ENCODE data around the gene TMEM158. TPM values are rescaled to one million over a fixed set of nuclear protein-coding genes. Genes with fewer than 3 reads are reported as not detected.

TMEM158 gene
- total RNA-seq, 1 experiment from 2014 or later = 1.4 TPM

GRCh38 chr3:45252826-45253225 lies 26.7 kb upstream of the TMEM158 start:
- BruUV-seq (replicated peaks) = no TSS peak
- Mint-ChIP-seq H3K4me3 (ENCODE audit: unreplicated experiment) (no peak overlapping the region), H3K9me3 (ENCODE audit: unreplicated experiment) (no peaks in the 10 kb centered on the region), H3K27ac (ENCODE audit: low read depth, unreplicated experiment) (no peak overlapping the region), H3K4me1 (ENCODE audit: insufficient read depth, unreplicated experiment) (no peaks in the 10 kb centered on the region), H3K36me3 (ENCODE audit: insufficient read depth, unreplicated experiment) (no peaks in the 10 kb centered on the region), H3K27me3 (ENCODE audit: insufficient read depth, unreplicated experiment) (no peaks in the 10 kb centered on the region)
- no peak for DNase-seq (ENCODE audit: unreplicated experiment)
- POLR2A ChIA-PET = no interaction called here
- no peak for TF ChIP-seq CTCF (IDR thresholded peaks at IDR 0.05; ENCODE audit: unreplicated experiment)
- CTCF ChIA-PET = interaction anchor here (0.6 kb wide), 1 partner anchor 28 kb away, joined by 3 read pairs; no protein-coding TSS in a partner anchor
- intact Hi-C loops (cut with micrococcal nuclease) = no loop called here

- ChIA-PET CTCF (no interaction called here), POLR2A (no interaction called here)
- Mint-ChIP-seq H3K36me3 (ENCODE audit: insufficient read depth, unreplicated experiment) (no peaks in the 10 kb centered on the region), H3K27me3 (ENCODE audit: insufficient read depth, unreplicated experiment) (peaks cover 11% of the 10 kb centered on the region), H3K4me1 (ENCODE audit: insufficient read depth, unreplicated experiment) (no peaks in the 10 kb centered on the region), H3K9me3 (ENCODE audit: unreplicated experiment) (no peaks in the 10 kb centered on the region), H3K4me3 (ENCODE audit: unreplicated experiment) (no peak overlapping the region), H3K27ac (ENCODE audit: low read depth, unreplicated experiment) (no peak overlapping the region)
- TF ChIP-seq CTCF (IDR thresholded peaks at IDR 0.05; ENCODE audit: unreplicated experiment) = no peak
- intact Hi-C loops (cut with micrococcal nuclease) = no loop called here
- DNase-seq (ENCODE audit: unreplicated experiment) = no peak
- BruUV-seq (replicated peaks) = no TSS peak
These were observed 23.3 kb upstream of the TMEM158 start for GRCh38 chr3:45249391-45249790.

GRCh38 chr3:45246241-45246640 lies 20.2 kb upstream of the TMEM158 start:
- TF ChIP-seq CTCF (IDR thresholded peaks at IDR 0.05; ENCODE audit: unreplicated experiment) = no peak
- CTCF ChIA-PET = interaction anchor here (0.6 kb wide), 2 partner anchors 48 to 209 kb away, joined by 5 to 6 read pairs; no protein-coding TSS in a partner anchor

DNA sequence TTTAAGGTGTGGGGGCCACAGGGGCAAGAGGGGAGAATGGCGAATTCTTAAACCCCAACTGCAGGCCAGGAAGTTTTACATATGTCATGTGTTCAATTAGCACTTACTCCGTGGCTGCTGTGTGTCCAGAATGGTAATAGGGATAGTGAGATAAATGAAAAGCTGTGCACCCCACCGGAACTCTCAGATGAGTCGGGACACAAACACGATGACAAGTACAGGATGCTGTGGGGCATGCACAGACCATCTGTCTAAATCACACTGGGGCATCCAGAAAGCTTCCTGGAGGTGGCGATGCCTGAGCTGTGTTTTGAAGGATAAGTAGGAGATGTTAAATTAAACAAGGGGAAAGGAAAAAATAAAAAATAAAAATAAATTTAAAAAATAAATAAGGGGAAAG lies 18.3 kb upstream of the TMEM158 start:
- H3K4me1 Mint-ChIP-seq (ENCODE audit: insufficient read depth, unreplicated experiment) = no peaks in the 10 kb centered on the region
- no peak overlapping the region for H3K27ac Mint-ChIP-seq (ENCODE audit: low read depth, unreplicated experiment)
- no peak overlapping the region for H3K4me3 Mint-ChIP-seq (ENCODE audit: unreplicated experiment)
- TF ChIP-seq CTCF (IDR thresholded peaks at IDR 0.05; ENCODE audit: unreplicated experiment) = no peak
- CTCF ChIA-PET = interaction anchor here (0.6 to 0.7 kb wide), 2 partner anchors 55 to 412 kb away, joined by 3 read pairs; no protein-coding TSS in a partner anchor
- H3K36me3 Mint-ChIP-seq (ENCODE audit: insufficient read depth, unreplicated experiment) = no peaks in the 10 kb centered on the region
- no TSS peak for BruUV-seq (replicated peaks)
- DNase-seq (ENCODE audit: unreplicated experiment) = no peak
- H3K9me3 Mint-ChIP-seq (ENCODE audit: unreplicated experiment) = no peaks in the 10 kb centered on the region
- intact Hi-C loops (cut with micrococcal nuclease) = no loop called here
- POLR2A ChIA-PET = interaction anchor here (0.8 kb wide), 1 partner anchor 50 kb away, joined by 3 read pairs; no protein-coding TSS in a partner anchor
- peaks cover 22% of the 10 kb centered on the region for H3K27me3 Mint-ChIP-seq (ENCODE audit: insufficient read depth, unreplicated experiment)

More at GRCh38 chr3:45246241-45246640, 20.2 kb upstream of the TMEM158 start:
- Mint-ChIP-seq H3K27ac (ENCODE audit: low read depth, unreplicated experiment) (no peak overlapping the region), H3K4me3 (ENCODE audit: unreplicated experiment) (no peak overlapping the region), H3K9me3 (ENCODE audit: unreplicated experiment) (no peaks in the 10 kb centered on the region), H3K36me3 (ENCODE audit: insufficient read depth, unreplicated experiment) (no peaks in the 10 kb centered on the region), H3K4me1 (ENCODE audit: insufficient read depth, unreplicated experiment) (no peaks in the 10 kb centered on the region), H3K27me3 (ENCODE audit: insufficient read depth, unreplicated experiment) (peaks cover 17% of the 10 kb centered on the region)
- POLR2A ChIA-PET = no interaction called here
- intact Hi-C loops (cut with micrococcal nuclease) = no loop called here
- no TSS peak for BruUV-seq (replicated peaks)
- DNase-seq (ENCODE audit: unreplicated experiment) = no peak

Data from MCF 10A (cell line).